ENCODE results near the gene CTPS1. TPM values are rescaled to one million over a fixed set of nuclear protein-coding genes. Genes with fewer than 3 reads are reported as not detected.
A peak's percentile ranks its signal among the peaks of the same experiment; 100 is the strongest.

Gene CTPS1
- total RNA-seq, 1 experiment from 2014 or later = 63.1 TPM

DNA sequence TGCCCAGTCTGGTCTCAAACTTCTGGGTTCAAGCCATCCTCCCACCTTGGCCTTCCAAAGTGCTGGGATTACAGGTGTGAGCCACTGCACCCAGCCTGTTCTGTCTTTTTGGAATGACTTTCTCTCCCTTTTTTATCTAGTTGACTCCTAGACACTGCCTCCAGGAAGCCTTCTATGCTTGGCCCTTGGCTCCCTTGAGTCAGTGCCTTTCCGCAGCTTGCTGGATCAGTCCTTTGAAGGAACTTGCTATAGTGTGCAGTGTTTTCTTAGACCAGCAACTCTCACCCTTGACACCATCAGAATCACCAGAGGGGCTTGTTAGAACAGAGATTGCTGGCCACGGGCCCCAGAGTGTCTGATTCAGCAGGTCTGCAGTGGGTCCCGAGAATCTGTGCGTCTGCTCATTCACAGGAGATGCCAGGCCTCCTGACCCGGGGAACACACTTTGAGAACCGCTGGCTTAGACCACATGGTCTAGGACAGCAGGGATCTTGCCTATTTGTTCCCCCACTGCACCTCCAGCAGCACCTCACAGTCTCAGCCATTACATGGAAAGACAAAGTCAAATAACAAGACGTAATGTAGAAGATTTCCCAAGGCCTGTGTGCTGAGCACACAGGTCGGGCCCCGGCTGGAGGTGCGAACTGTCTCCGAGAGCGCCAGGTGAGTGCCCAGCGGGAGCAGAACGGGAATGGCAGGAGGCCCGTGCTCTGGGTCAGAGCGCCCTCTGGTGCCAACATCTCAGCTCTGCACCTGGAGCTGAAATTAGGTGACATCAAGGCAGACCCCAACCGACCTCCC lies 27.4 kb upstream of the CTPS1 start:
- TF ChIP-seq, protein P1, sequence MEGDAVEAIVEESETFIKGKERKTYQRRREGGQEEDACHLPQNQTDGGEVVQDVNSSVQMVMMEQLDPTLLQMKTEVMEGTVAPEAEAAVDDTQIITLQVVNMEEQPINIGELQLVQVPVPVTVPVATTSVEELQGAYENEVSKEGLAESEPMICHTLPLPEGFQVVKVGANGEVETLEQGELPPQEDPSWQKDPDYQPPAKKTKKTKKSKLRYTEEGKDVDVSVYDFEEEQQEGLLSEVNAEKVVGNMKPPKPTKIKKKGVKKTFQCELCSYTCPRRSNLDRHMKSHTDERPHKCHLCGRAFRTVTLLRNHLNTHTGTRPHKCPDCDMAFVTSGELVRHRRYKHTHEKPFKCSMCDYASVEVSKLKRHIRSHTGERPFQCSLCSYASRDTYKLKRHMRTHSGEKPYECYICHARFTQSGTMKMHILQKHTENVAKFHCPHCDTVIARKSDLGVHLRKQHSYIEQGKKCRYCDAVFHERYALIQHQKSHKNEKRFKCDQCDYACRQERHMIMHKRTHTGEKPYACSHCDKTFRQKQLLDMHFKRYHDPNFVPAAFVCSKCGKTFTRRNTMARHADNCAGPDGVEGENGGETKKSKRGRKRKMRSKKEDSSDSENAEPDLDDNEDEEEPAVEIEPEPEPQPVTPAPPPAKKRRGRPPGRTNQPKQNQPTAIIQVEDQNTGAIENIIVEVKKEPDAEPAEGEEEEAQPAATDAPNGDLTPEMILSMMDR (IDR thresholded peaks at IDR 0.05; ENCODE audit: insufficient read depth in 1 of 2, low read depth in 1 of 2, low read length in 1 of 2, severe bottlenecking in 1 of 2, unreplicated experiment in 1 of 2) = peak; percentile 78 to 87
- ChIA-PET POLR2A (no interaction called here), CTCF (interaction anchor here (0.5 to 5.9 kb wide), 12 partner anchors 12 to 180 kb away, joined by 3 to 35 read pairs (median 3); partner anchors contain the start of gene CITED4)
- Mint-ChIP-seq H3K27me3 (ENCODE audit: insufficient read depth, unreplicated experiment) (no peaks in the 10 kb centered on the region), H3K36me3 (ENCODE audit: insufficient read depth, unreplicated experiment) (no peaks in the 10 kb centered on the region), H3K27ac (ENCODE audit: unreplicated experiment) (no peak overlapping the region), H3K4me1 (ENCODE audit: low read depth, unreplicated experiment) (peaks cover 18% of the 10 kb centered on the region), H3K9me3 (ENCODE audit: unreplicated experiment) (no peaks in the 10 kb centered on the region), H3K4me3 (ENCODE audit: unreplicated experiment) (no peak overlapping the region)
- H3K36me3 ChIP-seq (ENCODE audit: control insufficient read depth, insufficient read depth, low read length) = no peaks in the 10 kb centered on the region
- intact Hi-C loops (cut with micrococcal nuclease; ENCODE audit: unreplicated experiment) = loop anchor here (1.0 to 2.0 kb wide), 3 partner anchors 90 to 177 kb away; partner anchors contain the start of gene CITED4
- peaks cover 7% of the 10 kb centered on the region; the same call in 1 of the 2 replicates for H3K4me1 ChIP-seq
- no peak overlapping the region for H3K4me3 ChIP-seq (ENCODE audit: low read depth, low read length)
- H3K9me3 ChIP-seq = no peaks in the 10 kb centered on the region
- BruUV-seq (replicated peaks) = no TSS peak
- DNase-seq = peak; percentile 73 to 79
- H3K27me3 ChIP-seq (replicated peaks; ENCODE audit: control insufficient read depth, insufficient read depth, low read length) = no peaks in the 10 kb centered on the region

DNA sequence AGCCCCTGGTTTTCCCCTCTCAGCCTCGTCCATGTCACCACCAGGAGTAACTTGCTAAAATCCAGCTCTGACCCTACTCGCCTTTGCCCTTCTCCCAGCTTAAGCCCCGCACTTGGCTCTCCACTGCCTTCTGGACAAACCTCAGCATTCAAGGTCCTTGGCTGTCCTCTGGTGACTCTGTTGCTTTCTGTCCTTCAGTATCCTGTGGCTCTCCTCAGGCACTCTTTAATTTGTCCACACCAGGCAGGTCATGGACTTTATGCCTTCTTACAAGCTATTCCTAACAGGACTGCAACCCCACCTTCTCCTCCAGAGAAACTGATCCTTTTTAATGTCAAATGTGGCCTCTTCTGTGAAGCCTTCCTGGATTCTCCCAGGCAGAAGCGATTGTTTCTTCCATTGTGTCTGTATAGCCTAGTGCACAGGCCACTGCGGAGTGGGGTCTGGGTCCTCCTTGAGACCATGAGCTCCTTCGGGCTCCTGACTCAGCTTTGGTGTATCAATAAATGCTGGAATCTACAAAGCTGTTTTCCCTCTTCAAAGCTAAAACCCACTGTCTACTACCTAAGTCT lies 26.7 kb upstream of the CTPS1 start:
- ChIA-PET CTCF (interaction anchor here (0.9 to 5.9 kb wide), 10 partner anchors 84 to 180 kb away, joined by 3 to 35 read pairs (median 3); partner anchors contain the start of gene CITED4), POLR2A (no interaction called here)
- H3K4me3 Mint-ChIP-seq (ENCODE audit: unreplicated experiment) = no peak overlapping the region
- H3K4me1 ChIP-seq = peaks cover 7% of the 10 kb centered on the region; the same call in 1 of the 2 replicates
- DNase-seq = no peak
- H3K9me3 Mint-ChIP-seq (ENCODE audit: unreplicated experiment) = no peaks in the 10 kb centered on the region
- no TSS peak for BruUV-seq (replicated peaks)
- H3K36me3 ChIP-seq (ENCODE audit: control insufficient read depth, insufficient read depth, low read length) = no peaks in the 10 kb centered on the region
- H3K27me3 ChIP-seq (replicated peaks; ENCODE audit: control insufficient read depth, insufficient read depth, low read length) = no peaks in the 10 kb centered on the region
- peaks cover 18% of the 10 kb centered on the region for H3K4me1 Mint-ChIP-seq (ENCODE audit: low read depth, unreplicated experiment)
- H3K4me3 ChIP-seq (ENCODE audit: low read depth, low read length) = no peak overlapping the region
- intact Hi-C loops (cut with micrococcal nuclease; ENCODE audit: unreplicated experiment) = loop anchor here (1.0 to 2.0 kb wide), 3 partner anchors 91 to 178 kb away; partner anchors contain the start of gene CITED4
- no peaks in the 10 kb centered on the region for H3K9me3 ChIP-seq
- no peaks in the 10 kb centered on the region for H3K36me3 Mint-ChIP-seq (ENCODE audit: insufficient read depth, unreplicated experiment)
- no peaks in the 10 kb centered on the region for H3K27me3 Mint-ChIP-seq (ENCODE audit: insufficient read depth, unreplicated experiment)
- TF ChIP-seq, protein P1 (IDR thresholded peaks at IDR 0.05; ENCODE audit: insufficient read depth in 1 of 2, low read depth in 1 of 2, low read length in 1 of 2, severe bottlenecking in 1 of 2, unreplicated experiment in 1 of 2) = no peak
- H3K27ac Mint-ChIP-seq (ENCODE audit: unreplicated experiment) = no peak overlapping the region

DNA sequence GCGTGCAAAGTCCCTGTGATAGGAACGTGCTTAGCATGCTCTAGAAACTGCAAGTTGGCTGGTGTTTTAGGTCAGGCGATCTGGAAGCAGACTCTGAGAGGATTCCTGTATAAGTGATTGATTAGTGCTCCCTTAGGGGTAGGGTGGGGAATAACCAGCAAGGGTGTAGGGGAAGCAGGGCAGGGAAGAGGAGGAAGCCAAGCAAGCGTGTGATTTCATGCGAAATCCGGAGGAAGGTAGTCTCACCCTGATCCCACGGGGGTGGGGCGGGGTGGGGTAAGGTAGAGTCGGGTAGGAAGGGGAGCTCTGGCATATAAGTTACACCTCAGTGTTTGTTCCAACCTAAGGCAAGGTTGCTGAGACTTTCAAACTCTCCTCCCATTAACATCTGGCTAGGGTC lies 24.9 kb upstream of the CTPS1 start:
- CTCF ChIA-PET = interaction anchor here (0.6 kb wide), 1 partner anchor 90 kb away, joined by 3 read pairs; no protein-coding TSS in a partner anchor
- POLR2A ChIA-PET = no interaction called here
- H3K4me3 Mint-ChIP-seq (ENCODE audit: unreplicated experiment) = no peak overlapping the region
- TF ChIP-seq, protein P1 (IDR thresholded peaks at IDR 0.05; ENCODE audit: insufficient read depth in 1 of 2, low read depth in 1 of 2, low read length in 1 of 2, severe bottlenecking in 1 of 2, unreplicated experiment in 1 of 2) = no peak
- no TSS peak for BruUV-seq (replicated peaks)
- H3K27me3 Mint-ChIP-seq (ENCODE audit: insufficient read depth, unreplicated experiment) = no peaks in the 10 kb centered on the region
- intact Hi-C loops (cut with micrococcal nuclease; ENCODE audit: unreplicated experiment) = no loop called here
- H3K27me3 ChIP-seq (replicated peaks; ENCODE audit: control insufficient read depth, insufficient read depth, low read length) = no peaks in the 10 kb centered on the region
- no peak for DNase-seq
- H3K9me3 Mint-ChIP-seq (ENCODE audit: unreplicated experiment) = no peaks in the 10 kb centered on the region
- no peak overlapping the region for H3K4me3 ChIP-seq (ENCODE audit: low read depth, low read length)
- H3K4me1 Mint-ChIP-seq (ENCODE audit: low read depth, unreplicated experiment) = peaks cover 18% of the 10 kb centered on the region
- H3K9me3 ChIP-seq = no peaks in the 10 kb centered on the region
- peak overlapping the region; percentile 56 for H3K27ac Mint-ChIP-seq (ENCODE audit: unreplicated experiment)
- H3K36me3 Mint-ChIP-seq (ENCODE audit: insufficient read depth, unreplicated experiment) = no peaks in the 10 kb centered on the region
- H3K36me3 ChIP-seq (ENCODE audit: control insufficient read depth, insufficient read depth, low read length) = no peaks in the 10 kb centered on the region
- H3K4me1 ChIP-seq = peaks cover 7% of the 10 kb centered on the region; the same call in 1 of the 2 replicates

Data from Caco-2 (cell line).